Lung (tissue), 12 donors: ENCODE measurements around the gene RGS2. TPM values are rescaled to one million over a fixed set of nuclear protein-coding genes. Genes with fewer than 3 reads are reported as not detected.

Experiments
- ATAC-seq: fragments of 200-7000 bp; cut with Tn5 transposase; one replicate; pipeline ENCODE4 v1.9.1; 2020; ENCODE audit warnings: moderate number of reproducible peaks; ENCODE audit not compliant: insufficient read depth, low FRiP score
- DNase-seq, 3 donors: peaks; one replicate each; pipeline ENCODE4 v3.0.0-alpha.2; 2013 to 2017
- H3K27ac ChIP-seq, 2 donors: one replicate each; pipeline ENCODE4 v1.5.1; 2013; ENCODE audit warnings: mild to moderate bottlenecking in 2 of 2, moderate library complexity in 2 of 2, control low read depth in 1 of 2, inconsistent platforms in 1 of 2, low read depth in 1 of 2, low read length in 1 of 2
- H3K27me3 ChIP-seq, 3 donors: one replicate each; pipeline ENCODE4 v1.5.1; 2013; ENCODE audit warnings: low read length in 2 of 3; ENCODE audit not compliant: control insufficient read depth in 3 of 3, insufficient read depth in 3 of 3
- H3K36me3 ChIP-seq, 4 donors: one replicate each; pipeline ENCODE4 v1.5.1; 2013; ENCODE audit warnings: low read length in 4 of 4, mild to moderate bottlenecking in 1 of 4, moderate library complexity in 1 of 4; ENCODE audit not compliant: control insufficient read depth in 4 of 4, insufficient read depth in 4 of 4
- H3K4me1 ChIP-seq, 5 donors: one replicate each; pipeline ENCODE4 v1.5.1; 2013; ENCODE audit warnings: low read length in 5 of 5, mild to moderate bottlenecking in 2 of 5, moderate library complexity in 1 of 5; ENCODE audit not compliant: control insufficient read depth in 5 of 5, insufficient read depth in 5 of 5
- H3K4me3 ChIP-seq: one replicate; pipeline ENCODE4 v1.5.1; 2013; ENCODE audit warnings: mild to moderate bottlenecking, control low read depth, moderate library complexity
- H3K9ac ChIP-seq, 2 donors: one replicate each; pipeline ENCODE4 v1.5.1; 2013; ENCODE audit warnings: low read length in 2 of 2, control low read depth in 1 of 2; ENCODE audit not compliant: insufficient read depth in 1 of 2
- H3K9me3 ChIP-seq, 4 donors: one replicate each; pipeline ENCODE4 v1.5.1; 2013; ENCODE audit warnings: low read length in 3 of 4, mild to moderate bottlenecking in 1 of 4, moderate library complexity in 1 of 4; ENCODE audit not compliant: control insufficient read depth in 4 of 4, insufficient read depth in 3 of 4
- WGBS, 2 donors: extraction: QIAGEN DNeasy Blood & Tissue Kit; methylation state at CpG; one replicate each; pipeline ENCODE4 v1.1.7; 2013; 5-methylcytosine and 5-hydroxymethylcytosine counted together
- polyA plus RNA-seq, 2 donors: library from polyadenylated mRNA; stranded (reverse); fragments of 200-250 nt; gene quantifications; one replicate each; pipeline ENCODE4 v1.2.1, GENCODE V29; 2013
- total RNA-seq, 2 donors: library from RNA; depleted of rRNA in 1 of 2; stranded (reverse); fragments of >200 nt in 1 of 2; gene quantifications; one replicate each; pipeline ENCODE4 v1.2.1, GENCODE V29; 2014 to 2021
- TF ChIP-seq, protein P1 (sequence below): IDR thresholded peaks from 2 replicates; pipeline ENCODE4 v1.5.1; 2012; ENCODE audit warnings: mild to moderate bottlenecking; ENCODE audit errors: control extremely low read depth, extremely low read depth
- donor health status: control.
- donor health status: control.
- donor health status: Bipolar disorder and iron deficiency.
- donor health status: healthy.
- donor health status: DM: yes; HTN: yes; CAD: no.

The RGS2 gene
- total and polyA plus RNA-seq, 4 donors: 36.4 to 111 (median 62.1) TPM

- no peak for ATAC-seq
- WGBS, 2 donors: 93 to 98% methylated on average over 2 of the region's 2 CpGs
Observed at GRCh38 chr1:192846950-192847349, 38.1 kb downstream of the RGS2 start.

DNA sequence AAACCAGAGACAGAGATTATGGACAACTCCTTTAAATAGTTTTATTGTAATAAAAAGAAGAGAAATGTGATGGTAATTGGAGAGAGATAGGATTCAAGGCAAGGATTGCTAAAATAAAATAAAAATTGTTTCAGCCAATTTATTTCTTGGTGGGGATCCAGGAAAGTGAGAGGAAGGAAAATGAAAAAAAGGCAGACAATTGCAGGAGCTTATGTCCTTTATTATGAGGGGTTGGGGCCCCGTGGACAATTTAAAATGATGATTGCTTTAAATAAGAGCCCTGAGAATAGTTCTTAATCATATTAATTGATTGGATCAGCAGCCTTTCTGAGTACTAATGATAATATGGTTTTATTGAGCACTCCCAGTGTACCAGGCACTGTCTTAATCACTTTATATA, 40.2 kb downstream of the RGS2 start:
- Histone ChIP-seq H3K9me3 (no peaks in the 10 kb centered on the region), H3K36me3 (no peaks in the 10 kb centered on the region), H3K4me1 (peaks cover 0 to 5% (median 0%) of the 10 kb centered on the region in 5 donors), H3K27me3 (no peaks in the 10 kb centered on the region), H3K9ac (no peak overlapping the region), H3K27ac (no peak overlapping the region), H3K4me3 (no peak overlapping the region)
- WGBS, 2 donors: 44 to 52% methylated on average over 1 of the region's 1 CpG
- ATAC-seq: no peak
- no peak for DNase-seq
- TF ChIP-seq, protein P1, sequence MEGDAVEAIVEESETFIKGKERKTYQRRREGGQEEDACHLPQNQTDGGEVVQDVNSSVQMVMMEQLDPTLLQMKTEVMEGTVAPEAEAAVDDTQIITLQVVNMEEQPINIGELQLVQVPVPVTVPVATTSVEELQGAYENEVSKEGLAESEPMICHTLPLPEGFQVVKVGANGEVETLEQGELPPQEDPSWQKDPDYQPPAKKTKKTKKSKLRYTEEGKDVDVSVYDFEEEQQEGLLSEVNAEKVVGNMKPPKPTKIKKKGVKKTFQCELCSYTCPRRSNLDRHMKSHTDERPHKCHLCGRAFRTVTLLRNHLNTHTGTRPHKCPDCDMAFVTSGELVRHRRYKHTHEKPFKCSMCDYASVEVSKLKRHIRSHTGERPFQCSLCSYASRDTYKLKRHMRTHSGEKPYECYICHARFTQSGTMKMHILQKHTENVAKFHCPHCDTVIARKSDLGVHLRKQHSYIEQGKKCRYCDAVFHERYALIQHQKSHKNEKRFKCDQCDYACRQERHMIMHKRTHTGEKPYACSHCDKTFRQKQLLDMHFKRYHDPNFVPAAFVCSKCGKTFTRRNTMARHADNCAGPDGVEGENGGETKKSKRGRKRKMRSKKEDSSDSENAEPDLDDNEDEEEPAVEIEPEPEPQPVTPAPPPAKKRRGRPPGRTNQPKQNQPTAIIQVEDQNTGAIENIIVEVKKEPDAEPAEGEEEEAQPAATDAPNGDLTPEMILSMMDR: no peak

More at GRCh38 chr1:192846950-192847349, 38.1 kb downstream of the RGS2 start:
- no peaks in the 10 kb centered on the region for H3K36me3 ChIP-seq
- no peaks in the 10 kb centered on the region for H3K9me3 ChIP-seq
- H3K4me3 ChIP-seq: no peak overlapping the region
- no peaks in the 10 kb centered on the region for H3K27me3 ChIP-seq
- H3K4me1 ChIP-seq: peaks cover 0 to 2% (median 0%) of the 10 kb centered on the region in 5 donors
- no peak overlapping the region for H3K9ac ChIP-seq
- no peak for DNase-seq
- no peak overlapping the region for H3K27ac ChIP-seq
- TF ChIP-seq, protein P1: no peak

GRCh38 chr1:192849442-192849841, 40.6 kb downstream of the RGS2 start:
- TF ChIP-seq, protein P1: no peak
- no peaks in the 10 kb centered on the region for H3K36me3 ChIP-seq
- 71 to 72% methylated on average over 3 of the region's 3 CpGs for WGBS, 2 donors
- no peak for DNase-seq
- H3K27me3 ChIP-seq: no peaks in the 10 kb centered on the region
- no peak for ATAC-seq
- no peak overlapping the region for H3K9ac ChIP-seq
- H3K4me3 ChIP-seq: no peak overlapping the region
- H3K27ac ChIP-seq: no peak overlapping the region
- peaks cover 0 to 5% (median 0%) of the 10 kb centered on the region in 5 donors for H3K4me1 ChIP-seq
- no peaks in the 10 kb centered on the region for H3K9me3 ChIP-seq
